ENCODE data around the gene SPRR1B.
"Not testable (repeated sequence)": the region's sequence is repeated elsewhere in the genome, so short reads cannot be mapped to it uniquely, and the experiment has no call there.

Gene SPRR1B, protein sequence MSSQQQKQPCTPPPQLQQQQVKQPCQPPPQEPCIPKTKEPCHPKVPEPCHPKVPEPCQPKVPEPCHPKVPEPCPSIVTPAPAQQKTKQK

DNA sequence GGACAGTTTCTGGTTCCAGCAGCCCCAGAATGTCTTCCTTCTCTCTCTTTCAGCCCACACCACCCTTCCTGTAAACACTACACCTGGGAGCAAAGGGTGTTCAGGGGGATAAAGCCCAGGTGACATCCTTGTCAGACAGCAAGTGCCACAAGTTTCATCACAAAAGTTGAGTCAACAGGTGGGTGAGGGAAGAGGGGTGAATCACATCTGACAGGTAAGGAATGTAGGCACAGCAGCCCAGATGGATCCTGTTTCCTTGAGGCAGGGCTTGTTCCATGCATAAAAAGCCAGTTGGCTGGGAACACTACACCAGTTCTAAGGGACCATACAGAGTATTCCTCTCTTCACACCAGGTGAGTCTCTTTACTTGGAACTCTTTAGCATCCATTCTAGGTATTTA is at the start of gene SPRR1B:
Gene SPRR1B, plus strand, starts transcription at position 309 of the 400 bp plus-strand sequence. CDS start 1,143 bp downstream, outside the sequence.
- no peak for DNase-seq (ENCODE audit: low read depth in 3 of 3)

DNA sequence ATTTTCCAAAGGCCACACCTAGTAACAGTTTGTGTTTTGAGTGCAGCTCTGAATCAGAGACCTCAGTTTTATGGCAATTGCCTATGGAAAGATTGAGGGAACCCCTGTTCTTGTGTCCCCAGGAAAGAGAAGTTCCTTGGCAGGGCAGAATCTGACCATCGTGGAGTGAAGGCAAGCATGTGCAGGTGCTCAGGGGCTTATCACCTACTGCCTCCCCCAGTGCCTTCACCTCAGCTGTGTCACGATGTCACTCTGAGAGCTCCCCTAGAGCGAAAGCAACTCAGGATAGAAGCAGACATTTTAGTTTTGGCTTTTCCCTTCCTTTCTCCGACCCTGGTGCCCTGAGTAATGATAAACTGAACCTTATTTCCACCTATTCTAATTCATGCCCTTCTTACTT is 48.9 kb upstream of the SPRR1B start:
- no peak for DNase-seq (ENCODE audit: low read depth in 3 of 3)

DNA sequence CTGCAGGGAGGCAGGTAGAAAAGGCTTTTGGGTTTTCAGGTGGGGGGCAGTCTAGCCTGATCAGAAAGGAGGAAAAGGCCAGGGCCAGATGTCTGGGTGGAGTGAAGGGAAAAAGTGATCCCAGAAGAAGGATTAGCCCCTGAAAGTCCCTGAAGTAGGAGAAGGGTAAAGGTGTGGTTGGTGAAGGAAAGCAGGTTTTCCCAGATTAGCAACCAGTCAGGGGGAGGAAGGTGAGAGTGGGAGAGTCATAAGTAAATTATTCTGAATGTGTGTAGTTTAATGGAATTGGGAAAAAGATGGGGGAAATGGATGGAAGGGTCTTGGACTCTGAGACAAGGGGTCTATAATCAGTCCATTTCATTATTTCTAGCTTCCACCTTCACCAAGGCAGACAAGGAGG is 47.8 kb upstream of the SPRR1B start:
- no peak for DNase-seq (ENCODE audit: low read depth in 3 of 3)

DNA sequence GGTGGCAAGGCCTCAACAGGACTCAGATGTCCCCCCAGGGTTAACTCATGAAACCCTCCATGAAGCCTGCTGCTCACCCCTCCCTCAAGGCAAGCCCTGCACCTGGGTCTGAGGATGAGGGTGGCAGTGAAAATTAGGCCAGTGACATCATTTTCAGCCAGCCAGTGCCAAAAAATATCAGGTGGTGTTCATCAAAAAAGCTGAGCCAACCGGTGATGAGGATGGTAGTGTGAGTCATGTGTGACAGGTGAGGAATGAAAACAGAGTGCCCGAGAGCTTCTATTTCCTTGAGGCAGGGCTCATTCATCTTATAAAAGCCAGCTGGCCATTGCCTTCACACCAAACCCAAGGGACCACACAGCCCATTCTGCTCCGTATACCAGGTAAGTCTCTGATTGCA is 47.3 kb upstream of the SPRR1B start, which contains the start of gene SPRR1A:
Gene SPRR1A, plus strand, starts transcription at position 339 of the 400 bp plus-strand sequence. CDS start 1,150 bp downstream, outside the sequence.
- no peak for DNase-seq (ENCODE audit: low read depth in 3 of 3)

DNA sequence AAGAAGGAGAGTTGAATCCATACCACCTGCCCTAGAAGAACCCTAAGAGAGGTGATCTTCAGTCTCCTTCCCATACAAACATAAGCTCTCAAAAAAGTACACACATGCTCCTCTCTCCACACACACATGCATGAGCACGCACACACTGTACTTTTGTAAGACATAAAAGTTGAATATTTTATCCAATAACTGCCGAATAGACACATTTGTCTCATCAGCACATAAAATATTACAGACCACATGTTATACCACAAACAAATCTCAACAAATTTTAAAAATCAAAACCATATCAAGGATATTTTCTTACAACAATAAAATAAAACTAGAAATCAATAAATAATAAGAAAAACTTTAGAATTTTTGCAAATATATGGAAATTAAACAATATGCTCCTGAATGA is 44.4 kb upstream of the SPRR1B start:
- no peak for DNase-seq (ENCODE audit: low read depth in 3 of 3)

DNA sequence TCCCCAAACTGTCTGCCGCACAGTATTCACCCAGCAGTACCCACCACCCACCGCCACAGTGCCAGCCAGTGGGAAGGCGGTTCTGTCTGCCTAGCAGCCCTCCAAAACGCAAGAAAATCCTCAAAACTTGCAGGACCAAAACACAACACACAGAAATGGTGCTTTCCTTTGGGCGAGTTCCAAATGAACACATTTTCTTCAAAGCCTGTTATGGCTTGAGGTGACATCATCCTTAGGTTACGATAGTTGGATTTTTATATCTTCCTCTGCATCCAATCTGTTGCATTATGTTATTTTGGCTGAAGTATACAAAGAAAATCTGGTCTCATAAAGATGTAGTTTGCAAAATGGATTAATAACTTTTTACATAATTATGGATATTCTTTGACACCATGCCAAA is 37.8 kb upstream of the SPRR1B start:
- no peak for DNase-seq (ENCODE audit: low read depth in 3 of 3)

DNA sequence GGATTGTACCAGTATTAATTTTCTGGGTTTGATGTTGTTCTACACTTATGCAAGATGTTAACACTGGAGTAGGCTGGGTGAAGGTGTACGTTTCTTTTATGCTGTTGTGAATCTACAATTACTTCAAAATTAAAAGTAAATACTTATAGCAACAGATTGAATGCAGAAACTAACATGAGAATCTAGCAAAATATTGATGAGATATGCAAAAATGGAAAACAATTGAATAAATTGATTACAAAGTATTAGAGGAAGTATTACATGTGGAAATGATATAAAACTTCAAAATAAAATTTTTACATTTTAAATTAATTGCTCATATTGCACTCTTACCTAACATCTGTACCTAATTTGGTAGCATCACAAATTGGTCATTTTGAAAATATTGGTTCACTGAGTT is 35.2 kb upstream of the SPRR1B start:
- no peak for DNase-seq (ENCODE audit: low read depth in 3 of 3)

DNA sequence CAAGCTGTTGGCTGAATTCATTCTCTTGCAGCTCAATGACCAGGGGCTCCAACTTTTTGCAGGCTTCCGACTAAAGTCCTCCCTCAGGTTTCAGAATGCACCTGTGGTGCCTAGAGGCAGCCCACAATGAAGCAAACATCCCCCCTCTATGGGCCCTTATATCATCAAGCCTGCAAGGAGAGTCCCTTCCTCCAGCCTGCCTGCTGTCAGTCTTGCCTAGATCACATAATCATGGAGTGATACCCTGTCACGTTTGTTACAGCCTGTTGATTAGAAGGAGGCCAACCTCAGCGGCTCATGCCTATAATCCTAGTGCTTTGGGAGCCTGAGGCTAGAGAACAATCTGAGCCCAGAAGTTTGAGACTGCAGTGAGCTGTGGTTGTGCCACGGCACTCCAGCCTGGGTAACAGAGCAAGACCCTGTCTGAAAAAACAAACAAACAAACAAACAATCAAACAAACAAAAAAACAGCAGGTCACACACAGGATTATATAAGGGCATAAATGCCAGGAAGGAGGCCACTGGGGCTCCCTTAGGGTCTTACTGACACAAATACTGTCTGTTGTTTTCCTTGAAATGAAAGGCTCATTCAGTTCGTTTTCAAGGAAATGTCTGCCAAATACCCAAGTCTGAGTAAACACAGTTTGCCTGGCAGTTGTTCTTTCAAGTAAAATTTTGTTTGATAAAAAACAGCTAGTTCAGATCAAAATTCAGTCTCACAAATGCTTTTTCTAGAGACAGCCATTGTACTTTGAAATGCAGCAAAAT is 34.2 kb upstream of the SPRR1B start:
- no peak for DNase-seq (ENCODE audit: low read depth in 3 of 3)

DNA sequence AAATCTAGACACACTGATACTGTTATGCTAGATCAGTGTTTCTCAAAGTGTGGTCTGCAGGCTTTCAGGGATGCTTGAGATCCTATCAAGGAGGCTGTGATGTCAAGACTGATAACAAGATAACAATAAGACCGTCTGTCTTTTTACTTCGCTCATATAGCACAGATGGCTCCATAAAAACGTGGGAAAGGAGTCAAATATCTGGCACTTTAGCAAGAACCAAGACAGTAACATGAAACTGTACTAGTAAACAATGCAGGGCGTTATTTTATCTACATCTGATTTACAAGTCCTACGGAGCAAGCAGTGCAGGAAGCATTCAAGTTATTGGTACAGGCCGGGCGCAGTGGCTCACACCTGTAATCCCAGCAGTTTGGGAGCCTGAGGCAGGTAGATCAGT is 33.1 kb upstream of the SPRR1B start:
- no peak for DNase-seq (ENCODE audit: low read depth in 3 of 3)

DNA sequence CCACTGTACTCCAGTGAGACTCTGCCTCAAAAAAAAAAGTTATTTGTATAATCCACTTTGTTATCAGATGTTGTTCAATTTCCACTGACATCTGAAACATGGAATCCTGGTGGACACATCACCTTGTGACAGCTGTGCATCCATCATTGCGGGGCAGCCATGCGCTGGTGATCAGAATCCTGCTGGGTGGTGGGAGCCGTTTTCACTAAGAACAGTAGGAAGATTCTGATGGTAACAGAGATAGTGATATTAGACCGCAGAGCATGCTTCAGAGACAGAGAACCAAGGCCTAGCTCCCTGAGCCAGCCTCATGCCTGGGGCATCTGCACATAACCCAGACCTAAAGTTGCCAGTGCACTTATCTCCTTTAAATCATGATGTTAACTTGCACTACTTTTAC is 32.5 kb upstream of the SPRR1B start:
- no peak for DNase-seq (ENCODE audit: low read depth in 3 of 3)

DNA sequence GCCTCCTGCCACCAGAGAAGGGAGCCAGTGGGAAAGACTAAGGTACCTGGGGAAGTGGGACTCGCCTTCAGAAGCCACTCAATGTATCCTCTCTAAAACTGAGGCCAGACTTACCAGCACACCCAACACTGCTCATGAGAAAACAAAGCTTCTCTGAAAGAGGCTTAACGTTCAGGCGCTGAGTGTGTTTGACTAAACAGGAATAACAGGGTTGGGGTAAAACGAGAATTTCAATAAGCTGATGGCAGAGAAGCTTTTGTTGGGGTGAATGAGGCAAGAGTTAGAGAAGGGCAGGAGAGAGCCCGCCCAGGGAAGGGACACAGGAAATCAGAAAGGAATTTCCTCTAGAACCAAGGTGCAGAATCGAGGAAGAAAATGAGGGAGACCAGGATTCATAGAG is 31.2 kb upstream of the SPRR1B start:
- DNase-seq (ENCODE audit: low read depth in 3 of 3): no peak

DNA sequence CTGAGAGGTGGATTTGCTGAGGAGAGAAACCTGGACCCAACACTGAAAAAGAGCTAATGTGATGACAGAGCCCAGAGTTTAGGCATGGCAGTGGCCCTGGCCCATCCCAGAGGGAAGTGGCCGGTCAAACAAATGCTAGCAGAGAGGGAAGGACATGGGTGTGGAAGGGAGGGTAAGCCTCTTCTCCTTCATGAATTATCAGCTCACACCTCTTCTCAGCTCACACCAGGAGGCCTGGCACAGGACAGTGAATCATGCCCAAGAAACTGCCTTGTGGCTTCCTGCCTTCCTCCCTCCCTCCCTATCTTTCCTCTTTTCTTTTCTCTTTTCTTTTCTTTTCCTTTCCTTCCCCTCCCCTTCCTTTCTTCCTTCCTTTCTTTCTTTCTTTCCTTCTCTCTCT is 30.7 kb upstream of the SPRR1B start:
- DNase-seq (ENCODE audit: low read depth in 3 of 3): no peak

DNA sequence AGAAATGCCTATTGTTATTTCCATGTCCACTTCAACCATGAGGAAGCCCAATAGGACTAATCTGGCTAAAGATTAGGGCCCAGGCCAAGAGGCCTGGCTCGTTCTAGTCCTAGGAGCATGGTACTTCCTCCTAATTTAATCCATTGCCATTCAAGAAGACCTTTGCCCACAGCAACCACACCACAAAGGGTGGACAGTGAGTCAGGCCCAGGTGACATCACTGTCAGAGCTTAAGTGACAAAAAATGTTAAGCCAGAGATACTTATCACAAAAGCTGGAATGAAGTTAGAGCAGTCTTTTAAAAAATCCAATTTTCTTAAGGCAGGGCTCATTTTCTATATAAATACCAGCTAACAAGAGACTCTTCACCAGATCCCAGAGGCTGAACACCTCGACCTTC is 29.6 kb upstream of the SPRR1B start, which contains the start of gene SPRR3:
Gene SPRR3, plus strand, starts transcription at position 368 of the 400 bp plus-strand sequence. CDS start 1,272 bp downstream, outside the sequence.
- no peak for DNase-seq (ENCODE audit: low read depth in 3 of 3)

DNA sequence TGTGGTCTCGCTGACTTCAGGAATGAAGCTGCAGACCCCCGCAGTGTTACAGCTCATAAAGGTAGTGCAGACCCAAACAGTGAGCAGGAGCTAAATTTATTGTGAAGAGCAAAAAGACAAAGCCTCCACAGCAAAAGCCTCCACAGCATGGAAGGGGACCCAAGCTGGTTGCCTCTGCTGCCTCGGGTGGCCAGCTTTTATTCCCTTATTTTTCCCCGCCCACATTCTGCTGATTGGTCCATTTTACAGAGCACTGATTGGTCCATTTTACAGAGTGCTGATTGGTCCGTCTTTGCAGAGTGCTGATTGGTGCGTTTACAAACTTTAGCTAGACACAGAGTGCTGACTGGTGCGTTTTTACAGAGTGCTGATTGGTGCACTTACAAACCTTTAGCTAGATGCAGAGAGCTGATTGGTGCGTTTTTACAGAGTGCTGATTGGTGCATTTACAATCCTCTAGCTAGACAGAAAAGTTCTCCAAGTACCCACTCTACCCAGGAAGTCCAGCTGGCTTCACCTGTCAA is 19.7 kb upstream of the SPRR1B start:
- not testable (repeated sequence) for DNase-seq (ENCODE audit: low read depth in 3 of 3)

DNA sequence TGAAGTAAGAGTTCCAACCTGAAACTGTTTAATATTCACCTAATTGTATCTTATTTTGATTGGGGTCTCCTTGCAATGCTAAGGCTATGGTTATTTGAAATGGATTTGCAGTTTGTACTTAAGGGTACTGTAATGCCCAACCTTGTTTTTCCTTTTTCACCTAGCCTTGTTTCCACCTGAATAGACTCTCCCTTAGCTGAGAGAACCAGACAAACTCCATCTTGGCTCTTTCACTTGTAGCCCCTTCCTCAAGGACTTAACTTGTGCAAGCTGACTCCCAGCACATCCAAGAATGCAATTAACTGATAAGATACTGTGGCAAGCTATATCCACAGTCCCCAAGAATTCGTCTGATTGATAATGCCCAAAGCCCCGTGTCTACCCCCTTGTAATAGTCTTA is 9.2 kb upstream of the SPRR1B start:
- DNase-seq (ENCODE audit: low read depth in 3 of 3): not testable (repeated sequence)

DNA sequence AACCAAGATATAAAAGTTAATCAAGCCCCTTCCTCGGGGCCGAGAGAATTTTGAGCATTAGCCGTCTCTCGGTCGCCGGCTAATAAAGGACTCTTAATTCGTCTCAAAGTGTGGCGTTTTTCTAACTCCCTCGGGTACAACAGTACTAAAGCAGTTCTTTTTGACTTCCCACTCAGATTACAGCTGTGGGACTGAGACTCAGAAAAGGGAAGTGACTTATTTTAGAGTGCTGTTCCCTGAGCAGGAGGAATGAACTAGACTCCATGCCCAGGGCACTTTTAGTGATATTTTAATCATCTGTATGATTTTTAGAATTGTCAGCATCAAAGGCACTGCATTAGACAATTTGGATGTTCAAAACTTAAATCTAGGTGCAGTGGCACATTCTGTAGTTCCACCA is 8.7 kb upstream of the SPRR1B start:
- not testable (repeated sequence) for DNase-seq (ENCODE audit: low read depth in 3 of 3)

DNA sequence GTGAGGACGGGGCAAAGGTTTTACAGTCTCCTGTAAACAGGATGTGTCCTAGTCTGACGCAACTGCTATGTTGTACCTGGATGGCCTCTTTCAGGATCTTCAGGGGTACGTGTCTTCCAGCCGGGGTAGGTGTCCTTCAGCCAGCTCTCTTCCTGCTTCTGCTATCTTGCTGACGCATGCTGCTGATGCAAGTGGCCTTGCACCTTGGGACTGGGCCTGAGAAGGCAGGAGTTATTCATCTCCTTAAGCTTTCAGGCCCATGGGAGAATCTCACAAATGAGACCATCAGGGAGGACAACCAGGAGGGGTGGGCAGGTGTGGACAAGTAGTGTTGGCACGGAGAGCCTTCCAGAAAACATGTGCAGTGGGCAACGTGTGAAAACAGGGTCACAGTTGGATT is 7.9 kb upstream of the SPRR1B start:
- DNase-seq (ENCODE audit: low read depth in 3 of 3): no peak

DNA sequence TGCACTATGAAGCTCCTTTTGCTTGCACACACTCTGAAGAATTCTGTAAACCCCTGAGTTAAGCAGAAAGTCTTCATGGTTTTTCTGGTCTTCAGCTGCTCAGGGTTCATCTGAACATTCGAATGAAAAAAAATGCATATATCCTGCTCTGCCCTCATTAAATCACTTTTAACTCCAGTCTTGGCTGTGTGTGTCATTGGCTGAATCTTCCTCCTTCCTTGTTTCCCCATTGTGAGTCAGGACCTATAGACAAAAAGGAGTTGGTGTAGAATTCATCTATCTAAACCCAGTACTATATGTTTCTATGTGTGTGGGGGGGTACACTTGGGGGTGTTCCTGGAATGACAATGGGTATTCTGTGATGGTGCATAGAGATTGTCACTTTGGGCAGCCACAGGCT is 6.6 kb upstream of the SPRR1B start:
- no peak for DNase-seq (ENCODE audit: low read depth in 3 of 3)

DNA sequence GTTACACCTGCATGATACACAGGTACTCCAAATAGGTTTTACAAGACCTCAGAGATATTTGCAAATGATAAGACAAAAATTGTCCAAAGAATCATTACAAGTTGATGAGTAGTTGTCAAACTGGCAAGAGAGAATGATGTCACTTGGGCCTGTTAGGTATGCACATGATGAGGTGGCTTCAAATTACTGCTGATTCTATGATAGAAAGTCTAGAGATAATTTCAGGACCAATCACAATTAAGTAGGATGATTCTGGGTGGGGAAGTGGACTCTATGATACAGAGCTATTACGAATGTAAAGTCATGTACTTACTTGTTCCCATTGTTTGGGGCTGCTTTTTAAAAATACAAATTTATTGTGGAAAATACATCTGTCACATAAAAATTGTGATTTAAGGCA is 5.2 kb upstream of the SPRR1B start:
- DNase-seq (ENCODE audit: low read depth in 3 of 3): no peak

DNA sequence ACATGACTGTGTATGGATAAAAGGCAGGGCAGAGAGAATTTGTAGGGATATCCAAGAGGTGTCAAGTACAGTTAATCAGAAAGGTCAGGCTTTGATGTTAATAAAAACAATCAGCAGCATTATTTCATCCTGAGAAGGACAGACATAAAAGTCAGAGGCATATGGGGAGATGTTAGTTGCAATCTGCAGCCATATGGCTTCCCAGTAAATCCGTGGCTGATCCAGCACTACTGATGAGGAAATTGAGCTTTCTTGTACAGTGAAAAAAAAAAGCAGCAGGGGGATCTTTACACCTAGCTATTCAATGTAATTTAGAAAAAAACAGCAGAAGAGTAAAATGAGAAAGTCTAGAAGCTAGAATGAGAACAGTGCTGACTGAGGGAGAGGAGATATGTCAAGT is 2.2 kb upstream of the SPRR1B start:
- no peak for DNase-seq (ENCODE audit: low read depth in 3 of 3)

DNA sequence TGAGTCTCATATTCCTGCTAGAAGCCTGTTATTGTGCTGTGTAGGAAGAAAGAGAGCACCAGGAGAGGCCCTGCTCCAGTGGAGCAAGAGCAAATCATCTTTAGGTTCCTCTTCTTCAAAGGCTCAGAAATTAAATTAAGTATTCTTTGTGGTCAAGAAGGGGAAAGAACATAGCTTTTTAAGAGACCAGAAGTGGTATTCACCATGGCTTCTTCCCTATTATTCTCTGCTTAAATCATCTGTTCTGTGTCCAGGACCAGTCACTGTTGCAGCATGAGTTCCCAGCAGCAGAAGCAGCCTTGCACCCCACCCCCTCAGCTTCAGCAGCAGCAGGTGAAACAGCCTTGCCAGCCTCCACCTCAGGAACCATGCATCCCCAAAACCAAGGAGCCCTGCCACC is 1.1 kb downstream of the SPRR1B start:
- DNase-seq (ENCODE audit: low read depth in 3 of 3): no peak

DNA sequence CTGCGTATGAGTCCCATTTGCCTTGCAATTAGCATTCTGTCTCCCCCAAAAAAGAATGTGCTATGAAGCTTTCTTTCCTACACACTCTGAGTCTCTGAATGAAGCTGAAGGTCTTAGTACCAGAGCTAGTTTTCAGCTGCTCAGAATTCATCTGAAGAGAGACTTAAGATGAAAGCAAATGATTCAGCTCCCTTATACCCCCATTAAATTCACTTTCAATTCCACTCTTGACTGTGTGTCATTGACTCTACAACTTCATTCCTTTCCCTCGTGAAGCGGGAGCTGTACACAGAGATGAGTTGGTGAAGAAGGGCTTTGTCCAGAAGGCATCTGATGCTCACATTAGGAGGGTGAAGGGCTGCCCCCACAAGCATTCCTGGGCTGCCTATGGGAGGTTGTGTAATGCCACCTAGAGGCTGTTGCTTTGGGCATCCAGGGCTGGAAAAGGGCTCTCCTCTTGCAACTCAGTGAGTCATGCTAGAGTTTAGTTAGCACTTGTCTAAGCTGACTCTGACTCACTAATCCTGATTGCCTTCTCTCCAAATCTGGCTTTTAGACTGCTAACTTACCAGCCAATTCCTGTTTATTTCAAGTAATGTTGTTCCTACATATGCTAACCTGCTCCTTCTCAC is 1.8 kb downstream of the SPRR1B start:
- no peak for DNase-seq (ENCODE audit: low read depth in 3 of 3)

DNA sequence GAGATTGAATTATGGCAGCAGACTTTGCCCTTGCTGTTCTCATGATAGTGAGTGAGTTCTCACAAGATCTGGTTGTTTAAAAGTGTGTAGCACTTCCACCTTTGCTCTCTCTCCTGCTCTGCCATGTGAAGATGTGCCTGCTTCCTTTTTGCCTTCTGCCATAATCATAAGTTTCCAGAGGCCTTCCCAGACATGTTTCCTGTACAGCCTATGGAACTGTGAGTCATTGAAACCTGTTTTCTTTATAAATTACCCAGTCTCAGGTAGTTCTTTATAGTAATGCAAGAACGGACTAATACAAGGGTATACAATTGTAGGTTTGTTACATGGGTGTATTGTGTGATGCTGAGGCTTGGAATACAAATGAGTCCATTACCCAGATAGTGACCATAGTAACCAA is 4.2 kb downstream of the SPRR1B start:
- DNase-seq (ENCODE audit: low read depth in 3 of 3): no peak
